GM04503 (cell line): ENCODE data around the gene LLCFC1.
"Not testable (repeated sequence)": the region's sequence is repeated elsewhere in the genome, so short reads cannot be mapped to it uniquely, and the experiment has no call there.

ENCODE experiments used
- DNase-seq: peaks from one replicate; pipeline ENCODE4 v3.0.0-alpha.2; 2012; ENCODE audit warnings: low read depth

The LLCFC1 gene

DNA sequence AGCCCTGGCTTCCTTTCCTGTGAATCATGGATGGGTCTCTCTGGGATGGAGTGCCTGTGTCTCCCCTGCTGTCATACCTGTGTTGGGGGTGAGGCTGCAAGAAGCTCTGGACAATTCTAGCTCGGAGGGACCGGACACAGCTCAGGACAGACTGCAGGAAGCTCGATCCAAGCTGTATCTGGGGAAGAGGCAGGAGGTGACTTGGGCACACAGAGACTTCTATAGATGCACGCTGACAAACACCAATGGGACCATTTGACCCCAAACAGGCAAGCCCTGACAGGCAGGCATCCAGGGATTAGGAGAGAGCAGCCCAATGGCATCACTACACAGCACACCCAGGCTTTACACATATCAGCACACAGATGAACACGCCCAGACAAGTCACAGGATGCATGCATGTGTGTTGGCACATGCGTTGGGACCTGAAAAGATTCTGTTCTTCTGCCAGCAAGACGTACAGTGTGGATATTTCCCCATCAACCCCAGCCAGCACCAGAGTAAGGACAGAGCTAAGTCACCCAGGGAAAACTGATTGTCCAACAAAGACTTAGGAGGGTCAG, 4.5 kb downstream of the LLCFC1 start:
- no peak for DNase-seq

GRCh38 chr7:142945001-142945400, 5.7 kb downstream of the LLCFC1 start:
- DNase-seq = no peak

- DNase-seq = no peak
Observed at GRCh38 chr7:142948603-142949002, 9.3 kb downstream of the LLCFC1 start.

DNA sequence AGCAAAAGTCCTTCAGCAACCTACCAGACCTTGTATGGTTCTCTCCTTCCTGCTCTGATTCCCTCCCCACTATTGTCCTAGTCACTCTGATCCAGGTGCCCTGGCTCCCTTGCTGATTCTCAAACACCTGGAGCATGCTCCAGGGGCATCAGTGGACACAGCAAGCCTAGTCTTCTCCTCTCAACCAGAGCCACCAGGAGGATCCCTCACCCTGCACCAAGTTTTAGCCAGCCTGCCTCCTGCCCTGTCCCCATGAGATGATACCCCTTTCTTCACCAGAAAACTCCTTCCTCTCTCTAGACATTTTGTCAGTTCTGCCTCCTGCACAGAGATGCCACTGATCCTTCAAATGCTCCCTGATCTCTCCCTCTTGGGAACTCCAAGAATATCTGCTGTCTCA, 11.0 kb downstream of the LLCFC1 start:
- DNase-seq = no peak

- no peak for DNase-seq
Observed at GRCh38 chr7:142954680-142955268, 15.5 kb downstream of the LLCFC1 start.

- DNase-seq = no peak
Observed at GRCh38 chr7:142956951-142957623, 17.8 kb downstream of the LLCFC1 start.

- no peak for DNase-seq
Observed at GRCh38 chr7:142957723-142958122, 18.4 kb downstream of the LLCFC1 start.

DNA sequence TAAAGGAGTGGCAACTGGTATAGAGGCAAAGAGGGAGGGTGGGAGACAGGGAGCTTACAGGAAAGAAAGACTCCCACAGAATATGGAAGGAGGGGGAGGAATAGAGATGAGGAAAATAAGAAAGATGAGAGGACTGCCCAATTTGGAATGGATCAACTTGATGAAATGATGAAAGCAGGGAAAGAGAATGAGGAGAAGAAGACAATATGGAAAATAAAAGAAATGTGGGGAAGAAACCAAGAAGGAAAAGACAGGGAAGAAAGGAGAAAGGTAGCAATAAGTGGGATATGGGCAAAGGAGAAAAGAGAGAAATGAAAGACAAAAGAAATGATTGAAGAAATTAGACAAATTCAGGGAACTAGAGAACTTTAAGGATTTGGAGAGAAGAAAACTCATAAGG, 19.9 kb downstream of the LLCFC1 start:
- no peak for DNase-seq

GRCh38 chr7:142960955-142961512, 21.8 kb downstream of the LLCFC1 start:
- no peak for DNase-seq

DNA sequence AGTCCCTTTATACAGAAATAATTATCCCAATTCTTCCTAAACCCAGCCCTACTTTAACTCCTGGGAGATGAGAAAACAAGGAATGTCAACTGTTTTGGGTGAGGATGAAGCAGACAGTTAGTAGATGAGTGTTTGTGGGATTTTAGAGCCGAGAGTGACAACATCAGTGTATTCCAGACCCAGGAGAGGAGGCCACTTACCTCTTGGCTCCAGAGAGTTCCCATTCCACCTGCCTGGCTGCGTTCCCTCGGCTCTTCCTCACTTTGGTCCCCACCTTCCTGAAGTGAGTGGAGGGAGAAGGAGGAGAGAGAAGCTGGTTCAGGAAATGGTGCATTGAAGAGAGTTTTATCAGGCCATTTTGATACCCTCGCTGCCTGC, 22.3 kb downstream of the LLCFC1 start:
- DNase-seq = no peak

DNA sequence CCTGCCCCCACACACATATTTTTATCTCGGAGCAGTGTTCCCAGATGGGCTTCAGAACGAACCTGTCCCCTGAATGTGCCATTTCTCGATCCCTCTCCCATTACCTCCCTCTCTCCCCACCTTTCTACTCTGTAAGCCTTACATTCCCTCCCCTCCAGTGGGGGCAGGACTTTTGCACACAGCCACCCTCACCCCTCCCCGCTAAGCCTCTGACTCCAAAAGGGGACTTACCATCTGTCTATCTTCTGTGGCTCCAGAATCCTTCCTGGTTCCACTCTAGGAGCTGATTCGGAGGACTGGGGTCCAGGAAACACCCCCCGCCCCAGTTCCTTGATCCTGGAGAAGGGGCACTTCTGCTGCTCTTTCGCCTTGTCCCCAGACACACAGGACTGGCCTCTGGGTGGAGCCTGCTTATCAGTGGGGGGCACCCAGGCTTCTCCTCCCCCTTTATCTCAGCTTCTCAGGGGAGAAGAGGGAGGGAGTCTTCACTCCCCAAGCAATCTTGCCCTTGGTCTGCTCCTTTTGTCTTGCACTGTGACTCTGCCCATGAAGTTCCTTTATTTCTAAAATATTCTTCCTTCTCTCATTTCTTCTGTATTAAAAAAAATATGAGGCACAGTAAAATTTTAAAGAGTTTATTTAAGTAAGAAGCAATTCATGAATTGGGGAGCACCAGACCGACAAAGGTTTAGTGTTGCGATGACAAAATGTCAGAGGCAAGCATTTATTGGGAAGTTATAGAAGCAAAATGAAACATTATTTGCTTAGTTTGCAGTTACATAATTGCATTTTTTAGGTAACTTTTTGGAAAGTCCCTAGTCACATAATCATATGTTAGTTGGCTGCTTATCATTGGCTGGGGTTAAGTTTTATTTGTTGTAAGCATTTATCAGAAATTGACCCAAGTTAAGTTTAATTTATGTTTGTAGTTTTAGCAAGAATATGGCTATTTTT, 23.0 kb downstream of the LLCFC1 start, which contains the start of gene KEL:
Gene KEL, minus strand, starts transcription at position 391 of the 954 bp plus-strand sequence. Its CDS starts 157 bp downstream, at position 234.
- DNase-seq = no peak

GRCh38 chr7:142962991-142963390, 23.7 kb downstream of the LLCFC1 start:
- DNase-seq = no peak

GRCh38 chr7:142963993-142964392, 24.7 kb downstream of the LLCFC1 start:
- no peak for DNase-seq

GRCh38 chr7:142964502-142965246, 25.4 kb downstream of the LLCFC1 start:
- DNase-seq = no peak

DNA sequence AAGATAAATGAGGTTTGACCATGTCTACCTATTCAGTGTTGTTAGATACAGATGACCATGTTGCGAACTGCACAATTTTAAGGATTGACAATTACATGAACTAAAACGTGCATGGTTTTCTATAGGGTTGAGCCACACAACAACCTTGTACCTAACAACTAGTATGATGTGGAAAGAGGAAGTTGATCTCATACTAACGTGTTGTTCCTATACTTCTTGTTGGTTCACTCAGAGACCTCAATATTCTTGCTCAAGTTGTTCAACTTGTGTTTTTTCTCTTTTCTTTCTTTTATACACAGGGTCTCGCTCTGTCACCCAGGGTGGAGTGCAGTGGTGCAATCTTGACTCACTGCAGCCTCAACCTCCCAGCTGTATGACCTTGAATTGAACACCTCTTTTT, 28.9 kb downstream of the LLCFC1 start:
- no peak for DNase-seq

DNA sequence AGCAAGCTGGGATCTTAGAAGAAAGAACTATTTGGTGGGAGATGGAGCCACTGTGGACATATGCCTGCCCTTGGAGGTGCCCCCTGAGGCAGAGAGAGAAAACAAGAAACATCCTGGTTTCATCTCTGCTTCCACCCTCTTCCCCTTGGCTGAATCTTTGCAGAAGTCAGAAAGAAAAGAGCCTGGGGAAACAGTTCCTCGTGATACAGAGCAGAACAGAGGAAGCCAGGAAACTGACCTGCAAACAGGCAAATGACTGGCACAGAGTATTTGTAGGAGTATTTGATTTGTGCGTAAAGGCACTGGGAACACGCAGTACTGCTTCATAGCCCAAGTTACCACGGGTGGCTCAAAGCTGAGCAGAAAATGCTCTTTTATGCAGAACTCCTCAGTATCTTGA, 29.9 kb downstream of the LLCFC1 start:
- DNase-seq = no peak

DNA sequence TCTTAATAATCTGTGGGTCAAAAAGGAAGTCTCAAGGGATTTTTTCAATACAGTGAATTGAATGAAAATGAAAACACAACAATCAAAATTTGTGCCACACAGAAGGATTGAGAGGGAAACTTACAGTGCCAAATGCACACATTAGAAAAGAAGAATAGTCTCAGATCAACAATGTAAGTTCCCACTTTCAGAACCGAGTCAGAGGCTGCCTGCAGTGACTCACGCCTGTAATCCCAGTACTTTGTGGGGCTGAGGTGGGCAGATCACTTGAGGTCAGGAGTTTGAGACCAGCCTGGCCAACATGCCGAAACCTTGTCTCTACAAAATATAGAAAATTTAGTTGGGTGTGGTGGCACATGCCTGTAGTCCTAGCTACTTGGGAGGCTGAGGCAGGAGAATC, 35.3 kb downstream of the LLCFC1 start:
- DNase-seq = no peak

DNA sequence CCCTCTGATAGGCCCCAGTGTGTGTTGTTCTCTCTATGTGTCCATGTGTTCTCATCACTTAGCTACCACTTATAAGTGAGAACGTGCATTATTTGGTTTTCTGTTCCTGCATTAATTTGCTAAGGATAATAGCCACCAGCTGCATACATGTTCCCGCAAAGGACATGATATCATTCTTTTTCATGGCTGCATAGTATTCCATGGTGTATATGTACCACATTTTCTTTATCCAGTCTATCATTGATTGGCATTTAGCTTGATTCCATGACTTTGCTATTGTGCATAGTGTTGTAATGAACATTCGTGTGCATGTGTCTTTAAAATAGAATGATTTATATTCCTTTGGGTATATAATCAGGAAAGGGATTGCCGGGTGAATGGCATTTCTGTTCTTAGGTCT, 39.1 kb downstream of the LLCFC1 start:
- not testable (repeated sequence) for DNase-seq

DNA sequence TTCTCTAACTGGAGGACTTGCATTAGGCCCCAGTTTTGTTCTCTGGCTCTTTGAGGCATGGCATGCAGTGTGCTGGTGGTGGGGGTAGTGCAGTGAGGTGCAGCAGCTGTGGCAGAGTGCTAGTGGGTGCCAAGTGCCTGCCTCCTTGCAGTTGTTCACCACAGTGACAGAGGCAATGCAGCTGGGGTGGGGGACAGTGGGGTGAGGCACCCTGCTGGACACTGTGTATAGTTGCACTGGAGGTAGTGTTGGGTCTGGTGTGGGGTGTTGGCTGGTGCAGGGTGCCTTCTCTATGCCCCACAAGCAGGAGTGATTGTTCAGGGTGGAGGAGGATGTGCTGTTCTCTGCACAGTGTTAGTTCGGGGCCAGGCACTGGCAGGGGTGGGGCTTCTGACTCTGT, 44.5 kb downstream of the LLCFC1 start:
- DNase-seq = no peak

- DNase-seq = no peak
Observed at GRCh38 chr7:142984297-142984696, 45.0 kb downstream of the LLCFC1 start.
